Measurements from ENCODE around the gene GPR61. TPM values are rescaled to one million over a fixed set of nuclear protein-coding genes. Genes with fewer than 3 reads are reported as not detected.

GPR61 gene
- total RNA-seq, 1 experiment from 2014 or later = 0.07 TPM

DNA sequence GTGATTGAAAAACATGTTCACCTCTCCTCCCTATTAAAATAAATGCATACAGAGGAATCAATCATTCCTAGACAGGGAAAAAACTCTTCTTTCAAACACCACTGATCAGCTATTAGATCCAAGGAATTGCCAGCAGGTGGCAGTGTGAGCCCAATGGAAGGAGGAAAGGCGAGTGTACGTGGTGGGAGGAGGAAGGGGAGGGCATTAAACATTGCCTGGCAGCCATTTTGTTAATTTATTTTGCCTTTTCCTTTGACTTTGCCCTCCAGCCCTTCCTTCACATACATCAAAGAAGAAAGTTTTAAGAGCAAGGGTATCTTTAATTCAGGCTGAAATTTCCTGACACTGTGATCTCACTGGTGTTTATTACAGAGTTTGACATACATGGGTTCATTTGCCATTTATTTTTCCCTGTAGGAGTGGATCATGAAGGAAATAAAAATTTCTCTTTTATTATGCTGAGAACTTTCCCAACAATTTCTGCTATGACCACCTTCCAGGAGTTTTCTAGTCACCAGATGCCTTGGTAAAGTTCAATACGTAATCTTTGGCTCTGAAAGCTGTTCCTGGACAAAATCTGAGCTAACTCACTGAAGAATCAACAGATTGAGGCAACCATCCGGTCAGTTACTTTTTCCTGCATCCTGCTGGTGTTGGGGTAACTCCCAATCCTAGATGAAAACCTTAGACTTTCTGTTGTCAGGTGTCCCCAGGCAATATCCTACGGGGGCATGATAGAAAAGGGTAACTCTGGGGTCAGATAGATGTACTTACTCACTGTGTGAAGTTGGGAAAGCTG is 6.8 kb downstream of the GPR61 start:
- BruUV-seq (replicated peaks) = TSS peak; percentile 8
- peaks cover 47% of the 10 kb centered on the region for H3K79me2 ChIP-seq (ENCODE audit: low read length)
- no peaks in the 10 kb centered on the region for H3K9me2 ChIP-seq (replicated peaks; ENCODE audit: low read length)
- H4K20me1 ChIP-seq (ENCODE audit: low read length) = peaks cover 22% of the 10 kb centered on the region
- H3K4me3 ChIP-seq (ENCODE audit: low read length) = peak overlapping the region; percentile 93
- intact Hi-C loops (cut with micrococcal nuclease) = loop anchor here (1.0 to 5.0 kb wide), 4 partner anchors 94 to 436 kb away; partner anchors contain the start of gene AHCYL1
- peak overlapping the region; percentile 52 for H3K27ac ChIP-seq (ENCODE audit: low read length)
- H3K27me3 ChIP-seq (ENCODE audit: low read length) = no peaks in the 10 kb centered on the region
- no peaks in the 10 kb centered on the region for H3K36me3 ChIP-seq (ENCODE audit: low read depth, low read length)
- no peak for TF ChIP-seq EZH2 (IDR thresholded peaks at IDR 0.05; ENCODE audit: low read length, unreplicated experiment)
- TF ChIP-seq, protein P1, sequence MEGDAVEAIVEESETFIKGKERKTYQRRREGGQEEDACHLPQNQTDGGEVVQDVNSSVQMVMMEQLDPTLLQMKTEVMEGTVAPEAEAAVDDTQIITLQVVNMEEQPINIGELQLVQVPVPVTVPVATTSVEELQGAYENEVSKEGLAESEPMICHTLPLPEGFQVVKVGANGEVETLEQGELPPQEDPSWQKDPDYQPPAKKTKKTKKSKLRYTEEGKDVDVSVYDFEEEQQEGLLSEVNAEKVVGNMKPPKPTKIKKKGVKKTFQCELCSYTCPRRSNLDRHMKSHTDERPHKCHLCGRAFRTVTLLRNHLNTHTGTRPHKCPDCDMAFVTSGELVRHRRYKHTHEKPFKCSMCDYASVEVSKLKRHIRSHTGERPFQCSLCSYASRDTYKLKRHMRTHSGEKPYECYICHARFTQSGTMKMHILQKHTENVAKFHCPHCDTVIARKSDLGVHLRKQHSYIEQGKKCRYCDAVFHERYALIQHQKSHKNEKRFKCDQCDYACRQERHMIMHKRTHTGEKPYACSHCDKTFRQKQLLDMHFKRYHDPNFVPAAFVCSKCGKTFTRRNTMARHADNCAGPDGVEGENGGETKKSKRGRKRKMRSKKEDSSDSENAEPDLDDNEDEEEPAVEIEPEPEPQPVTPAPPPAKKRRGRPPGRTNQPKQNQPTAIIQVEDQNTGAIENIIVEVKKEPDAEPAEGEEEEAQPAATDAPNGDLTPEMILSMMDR (conservative IDR thresholded peaks at IDR 0.05; ENCODE audit: low read depth, low read length) = peak; percentile 94
- H2AFZ ChIP-seq (ENCODE audit: low read length) = peak overlapping the region; percentile 77
- H3F3A ChIP-seq (ENCODE audit: low read length, unreplicated experiment) = no peaks in the 10 kb centered on the region
- H3K4me2 ChIP-seq (ENCODE audit: low read length) = peak overlapping the region; percentile 91
- H3K9me3 ChIP-seq (ENCODE audit: low read length) = no peaks in the 10 kb centered on the region
- DNase-seq (peak; percentile 95), ATAC-seq (peak; percentile 55)
- ChIA-PET CTCF (interaction anchor here (0.5 to 2.4 kb wide), 14 partner anchors 24 to 438 kb away, joined by 3 to 34 read pairs (median 3); partner anchors contain the start of genes AHCYL1, AMPD2 and GNAT2), POLR2A (ENCODE audit: unreplicated experiment) (interaction anchor here (0.5 to 0.7 kb wide), 3 partner anchors 89 to 111 kb away, joined by 3 to 4 read pairs (median 4); no protein-coding TSS in a partner anchor)
- peaks cover 26% of the 10 kb centered on the region for H3K4me1 ChIP-seq (ENCODE audit: insufficient read depth, low read length)
- peak overlapping the region; percentile 91 for H3K9ac ChIP-seq (ENCODE audit: low read length)

DNA sequence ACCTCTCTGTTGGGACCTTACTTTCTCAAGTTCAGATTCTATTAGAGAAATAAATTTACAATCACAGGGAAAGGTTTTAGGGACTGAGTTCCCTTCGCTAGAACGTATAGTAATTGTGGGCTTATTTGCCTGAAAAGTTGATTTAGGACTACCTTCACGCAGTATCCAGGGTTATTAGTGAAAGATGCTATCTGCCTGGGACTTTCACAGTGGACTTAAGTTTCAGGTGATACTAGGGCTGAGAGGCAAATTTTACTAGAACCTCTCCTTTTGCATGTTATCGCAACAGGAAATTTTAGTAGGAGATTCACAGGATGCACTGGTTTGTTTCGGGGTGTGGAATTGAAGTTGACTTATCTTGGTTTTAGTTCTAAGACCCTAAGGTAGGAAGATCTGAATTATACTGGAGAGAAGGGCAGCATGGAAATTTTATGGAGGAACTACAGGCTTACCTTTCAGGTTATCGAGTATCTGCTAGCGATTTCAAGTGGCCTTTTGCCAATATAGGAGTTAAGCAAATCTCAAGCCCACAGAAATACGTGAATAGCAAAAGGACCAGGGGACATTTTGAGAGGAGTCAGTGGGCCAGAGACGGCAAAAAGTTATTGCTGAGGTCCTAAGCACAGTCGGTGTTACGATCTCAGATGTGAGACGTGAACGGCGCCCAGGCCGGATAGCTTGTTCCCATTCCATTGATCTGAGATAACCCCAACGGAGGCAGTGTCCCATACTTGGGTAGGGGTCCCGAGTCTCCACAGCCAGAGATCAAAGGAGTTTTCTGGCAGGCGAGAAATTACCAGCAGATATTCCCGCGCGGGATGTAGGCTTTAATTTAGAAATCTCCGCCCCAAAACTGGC is 8.0 kb downstream of the GPR61 start:
- ATAC-seq (0 out of 2 replicates have a peak, but pooled peaks have one; percentile 18), DNase-seq (peak; percentile 27)
- Histone ChIP-seq H3K9me2 (replicated peaks; ENCODE audit: low read length) (no peaks in the 10 kb centered on the region), H3K9me3 (ENCODE audit: low read length) (no peaks in the 10 kb centered on the region), H4K20me1 (ENCODE audit: low read length) (peaks cover 24% of the 10 kb centered on the region), H3K4me2 (ENCODE audit: low read length) (peak overlapping the region; percentile 91), H3K27ac (ENCODE audit: low read length) (peak overlapping the region; percentile 62), H3K9ac (ENCODE audit: low read length) (peak overlapping the region; percentile 91), H3K79me2 (ENCODE audit: low read length) (peaks cover 59% of the 10 kb centered on the region), H2AFZ (ENCODE audit: low read length) (peak overlapping the region; percentile 87; the same call in 1 of the 2 replicates), H3K27me3 (ENCODE audit: low read length) (no peaks in the 10 kb centered on the region), H3F3A (ENCODE audit: low read length, unreplicated experiment) (no peaks in the 10 kb centered on the region), H3K4me1 (ENCODE audit: insufficient read depth, low read length) (peaks cover 26% of the 10 kb centered on the region), H3K4me3 (ENCODE audit: low read length) (peak overlapping the region; percentile 93), H3K36me3 (ENCODE audit: low read depth, low read length) (no peaks in the 10 kb centered on the region)
- POLR2A ChIA-PET (ENCODE audit: unreplicated experiment) = interaction anchor here (0.5 to 1.7 kb wide), 5 partner anchors 14 to 397 kb away, joined by 3 to 7 read pairs (median 4); partner anchors contain the start of genes AMPD2 and GNAT2
- TF ChIP-seq, protein P1 (conservative IDR thresholded peaks at IDR 0.05; ENCODE audit: low read depth, low read length) = no peak
- TF ChIP-seq EZH2phosphoT487 (IDR thresholded peaks at IDR 0.05; ENCODE audit: borderline replicate concordance, low read length) = no peak
- no peak for TF ChIP-seq EZH2 (IDR thresholded peaks at IDR 0.05; ENCODE audit: low read length, unreplicated experiment)
- intact Hi-C loops (cut with micrococcal nuclease) = loop anchor here (1.0 to 5.0 kb wide), 2 partner anchors 73 to 435 kb away; partner anchors contain the start of gene AHCYL1
- CTCF ChIA-PET = interaction anchor here (0.9 to 1.1 kb wide), 6 partner anchors 15 to 437 kb away, joined by 3 to 5 read pairs (median 4); partner anchors contain the start of genes AHCYL1 and AMPD2
- TSS peak; percentile 94 for BruUV-seq (replicated peaks)

All from PC-3 (cell line).